EH (cell line): Measurements from ENCODE around the gene CTNNBL1.
"Not testable (repeated sequence)": the region's sequence is repeated elsewhere in the genome, so short reads cannot be mapped to it uniquely, and the experiment has no call there.

Experiments used
- DNase-seq: peaks from one replicate; pipeline ENCODE4 v3.0.0-alpha.2; 2015; ENCODE audit warnings: low read depth

CTNNBL1 gene

DNA sequence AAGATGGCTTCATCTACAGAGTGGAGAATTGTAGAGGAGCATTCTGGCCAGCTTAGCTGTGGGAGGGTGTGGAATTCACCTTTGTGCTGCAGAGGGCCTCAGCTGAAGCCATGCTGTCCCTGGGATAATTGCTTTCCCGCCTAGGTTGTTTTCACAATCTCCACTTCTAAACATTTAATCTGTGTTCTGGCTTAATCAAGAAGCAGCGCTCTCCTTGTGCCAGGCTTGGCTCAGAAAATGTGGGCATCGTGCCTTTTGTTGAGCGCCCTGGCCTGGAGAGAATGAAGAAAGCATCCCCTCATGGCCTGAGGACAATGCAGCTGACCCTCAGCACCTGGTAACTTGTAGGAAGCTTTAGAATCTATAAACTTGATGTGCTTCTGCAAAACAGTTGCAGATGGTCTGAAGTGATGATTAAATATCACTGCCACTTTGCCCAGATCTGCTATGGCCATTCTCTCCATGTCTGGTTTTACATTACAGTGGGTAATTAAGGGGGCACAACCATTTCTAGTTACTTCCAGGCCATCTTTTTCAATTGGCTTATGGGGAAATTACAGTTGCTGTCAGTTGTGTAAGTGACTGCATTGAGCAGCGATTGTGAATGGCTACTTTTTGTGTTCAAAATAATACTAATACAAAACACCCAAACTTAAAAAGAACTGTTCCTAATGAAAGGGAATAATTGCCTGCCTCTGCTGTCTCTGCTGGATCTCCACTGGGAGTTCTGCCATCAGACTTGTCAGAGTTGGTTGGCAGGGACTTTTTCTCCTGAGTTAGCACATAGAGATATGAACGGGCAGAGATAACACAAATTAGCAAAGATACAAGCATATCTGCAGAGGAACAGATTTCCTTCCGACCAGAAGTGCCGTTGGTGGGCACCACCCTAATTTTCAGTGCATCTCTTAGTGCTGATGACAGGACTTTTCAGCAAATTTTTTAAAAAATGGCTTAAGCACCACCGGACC lies 18.4 kb downstream of the CTNNBL1 start:
- DNase-seq, result no peak

DNA sequence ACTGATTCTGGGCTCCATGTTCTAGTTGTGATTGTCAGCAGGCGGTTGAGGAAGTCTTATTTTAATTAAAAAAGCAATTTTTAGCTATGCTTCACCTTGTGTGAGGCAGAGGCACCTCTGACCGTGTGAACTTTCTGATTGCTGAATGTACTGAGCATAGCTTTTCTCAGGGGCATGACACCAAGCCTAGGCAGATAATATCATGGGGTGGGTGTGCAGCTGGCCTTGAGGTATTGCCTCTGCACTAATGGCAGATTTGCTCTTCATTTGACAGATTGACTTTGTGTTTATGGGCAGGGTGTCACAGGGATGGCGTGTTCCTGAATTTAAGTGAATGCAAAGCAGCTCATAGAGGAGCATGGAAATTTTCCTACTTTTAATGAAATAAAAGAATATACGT lies 19.6 kb downstream of the CTNNBL1 start:
- DNase-seq, result no peak

DNA sequence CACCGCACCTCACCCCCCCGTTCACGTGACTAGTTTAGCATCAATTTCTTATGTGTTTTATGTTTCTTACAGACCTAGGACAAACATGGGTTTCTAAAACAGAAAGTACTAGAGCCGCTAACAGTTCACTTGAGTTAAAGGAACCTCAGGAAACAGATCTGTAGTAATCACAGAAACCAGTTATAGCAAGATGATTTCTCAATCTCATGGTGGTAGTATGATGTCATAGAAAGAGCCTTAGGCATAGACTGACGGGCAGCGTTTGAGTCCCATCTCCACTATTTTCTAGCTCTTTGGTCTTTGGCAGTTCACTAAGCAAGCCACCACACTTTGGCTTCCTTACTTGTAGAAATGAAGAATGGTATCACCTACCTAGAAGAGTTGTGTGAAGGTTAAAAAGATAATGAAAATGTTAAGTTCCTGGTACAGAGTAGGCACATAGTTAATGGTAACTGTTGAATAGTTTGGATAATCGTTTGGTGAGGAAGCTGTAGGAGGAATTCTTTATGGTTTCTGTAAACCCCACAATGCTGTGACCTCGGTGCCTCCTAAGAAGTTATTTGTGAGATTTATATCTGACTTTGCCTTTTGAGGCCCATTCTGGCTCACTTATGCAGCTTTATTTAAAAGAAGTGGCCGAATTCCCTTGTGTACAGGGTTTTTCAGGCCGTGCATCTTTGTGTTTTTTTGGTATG lies 21.3 kb downstream of the CTNNBL1 start:
- peak; percentile 74 for DNase-seq

DNA sequence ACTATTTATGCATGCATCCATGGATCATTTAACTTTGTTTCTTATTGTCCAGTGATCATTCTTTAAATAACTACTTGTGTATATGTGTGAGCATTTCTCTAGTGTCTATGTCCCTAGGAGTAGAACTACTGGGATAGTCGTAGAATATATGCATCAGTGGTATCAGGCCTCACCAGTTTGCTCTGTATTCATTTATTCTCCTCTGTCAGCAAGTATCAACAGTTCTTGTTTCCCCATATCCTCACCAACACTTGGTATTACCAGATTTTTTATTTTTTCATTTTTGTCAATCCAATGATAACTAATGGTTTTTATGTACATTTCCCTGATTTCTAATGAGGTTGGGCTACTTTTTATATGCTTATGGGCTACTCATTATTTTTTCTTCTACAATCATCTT lies 27.9 kb downstream of the CTNNBL1 start:
- DNase-seq, result no peak

DNA sequence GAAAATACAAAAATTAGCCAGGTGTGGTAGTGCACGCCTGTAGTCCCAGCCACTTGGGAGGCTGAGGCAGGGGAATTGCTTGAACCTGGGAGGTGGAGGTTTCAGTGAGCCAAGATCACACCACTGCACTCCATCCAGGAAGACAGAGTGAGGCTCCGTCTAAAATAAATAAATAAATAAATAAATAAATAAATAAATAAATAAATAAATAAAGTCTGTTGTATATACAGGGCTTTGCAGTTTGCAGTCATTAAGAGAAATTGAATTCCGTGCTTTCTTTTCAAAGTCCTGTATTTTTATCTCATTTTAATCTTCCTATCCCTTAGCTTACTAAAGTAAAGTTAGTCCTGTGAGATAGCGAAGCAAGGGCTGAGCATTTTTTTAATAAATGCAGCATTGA lies 28.5 kb downstream of the CTNNBL1 start:
- not testable (repeated sequence) for DNase-seq

DNA sequence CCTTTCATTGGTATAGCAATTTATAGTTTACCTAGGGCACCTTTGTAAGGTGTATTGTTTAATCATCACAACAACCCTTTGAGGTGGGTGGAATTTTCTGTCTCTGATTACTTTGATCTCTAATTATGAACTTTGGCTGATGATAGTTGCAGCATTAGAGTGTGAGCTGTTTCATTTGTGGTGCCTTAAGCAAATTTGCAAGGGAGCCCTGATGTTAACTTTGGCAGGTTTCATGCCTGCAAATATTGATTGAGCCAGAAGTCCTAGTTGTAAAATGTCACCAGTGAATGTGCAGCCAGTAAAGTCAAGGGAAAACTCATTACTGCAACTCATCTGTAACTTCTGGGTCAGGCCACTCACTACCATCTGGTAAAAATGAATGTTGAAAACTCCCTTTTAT lies 29.8 kb downstream of the CTNNBL1 start:
- DNase-seq, result no peak

DNA sequence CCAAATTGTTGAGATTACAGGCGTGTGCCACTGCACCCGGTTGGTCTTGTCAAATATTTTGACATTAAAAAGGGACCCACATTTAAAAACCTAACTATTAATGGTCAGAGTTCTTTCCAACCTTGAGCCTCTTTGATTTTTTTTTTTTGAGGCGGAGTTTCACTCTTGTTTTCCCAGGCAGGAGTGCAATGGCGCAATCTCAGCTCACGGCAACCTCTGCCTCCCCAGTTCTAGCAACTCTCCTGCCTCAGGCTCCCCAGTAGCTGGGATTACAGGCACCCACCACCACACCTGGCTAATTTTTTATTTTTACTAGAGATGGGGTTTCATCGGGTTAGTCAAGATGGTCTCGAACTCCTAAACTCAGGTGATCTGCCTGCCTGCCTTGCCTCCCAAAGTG lies 31.3 kb downstream of the CTNNBL1 start:
- DNase-seq, result no peak

DNA sequence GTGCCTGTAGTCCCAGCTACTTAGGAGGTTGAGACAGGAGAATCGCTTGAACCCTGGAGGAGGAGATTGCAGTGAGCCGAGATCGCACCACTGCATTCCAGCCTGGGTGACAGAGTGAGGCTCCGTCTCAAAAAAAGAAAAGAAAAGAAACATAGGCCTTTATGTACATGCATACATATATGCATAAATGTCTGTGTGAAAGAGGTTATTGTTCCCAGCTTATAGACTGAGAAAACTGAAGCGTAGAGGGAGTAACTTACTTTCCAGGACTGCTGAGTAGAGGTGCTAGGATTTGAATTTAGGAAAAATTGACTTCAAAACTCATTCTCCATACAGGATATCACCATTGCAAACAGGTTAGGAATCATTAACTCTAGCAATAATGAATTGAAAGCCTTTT lies 32.0 kb downstream of the CTNNBL1 start:
- no peak for DNase-seq

DNA sequence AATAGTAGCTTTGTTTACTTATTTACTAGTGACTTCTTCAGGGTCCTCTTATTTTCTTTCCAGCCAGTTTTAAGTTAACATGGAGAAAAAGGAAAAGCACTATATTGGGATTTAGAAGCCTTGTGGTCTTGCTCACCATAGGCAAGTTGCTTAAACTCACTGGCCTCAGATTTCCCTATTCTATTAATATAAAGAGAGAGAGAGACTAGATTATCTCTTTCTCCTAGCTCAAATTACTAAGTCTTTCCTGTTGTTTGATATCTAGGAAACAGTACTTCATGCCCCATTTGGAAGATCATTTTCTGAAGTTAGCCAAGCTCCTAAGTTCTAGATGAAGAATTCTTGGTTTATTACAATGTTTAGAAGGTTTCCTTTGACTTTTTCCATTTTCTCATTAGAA lies 32.5 kb downstream of the CTNNBL1 start:
- DNase-seq, result no peak

DNA sequence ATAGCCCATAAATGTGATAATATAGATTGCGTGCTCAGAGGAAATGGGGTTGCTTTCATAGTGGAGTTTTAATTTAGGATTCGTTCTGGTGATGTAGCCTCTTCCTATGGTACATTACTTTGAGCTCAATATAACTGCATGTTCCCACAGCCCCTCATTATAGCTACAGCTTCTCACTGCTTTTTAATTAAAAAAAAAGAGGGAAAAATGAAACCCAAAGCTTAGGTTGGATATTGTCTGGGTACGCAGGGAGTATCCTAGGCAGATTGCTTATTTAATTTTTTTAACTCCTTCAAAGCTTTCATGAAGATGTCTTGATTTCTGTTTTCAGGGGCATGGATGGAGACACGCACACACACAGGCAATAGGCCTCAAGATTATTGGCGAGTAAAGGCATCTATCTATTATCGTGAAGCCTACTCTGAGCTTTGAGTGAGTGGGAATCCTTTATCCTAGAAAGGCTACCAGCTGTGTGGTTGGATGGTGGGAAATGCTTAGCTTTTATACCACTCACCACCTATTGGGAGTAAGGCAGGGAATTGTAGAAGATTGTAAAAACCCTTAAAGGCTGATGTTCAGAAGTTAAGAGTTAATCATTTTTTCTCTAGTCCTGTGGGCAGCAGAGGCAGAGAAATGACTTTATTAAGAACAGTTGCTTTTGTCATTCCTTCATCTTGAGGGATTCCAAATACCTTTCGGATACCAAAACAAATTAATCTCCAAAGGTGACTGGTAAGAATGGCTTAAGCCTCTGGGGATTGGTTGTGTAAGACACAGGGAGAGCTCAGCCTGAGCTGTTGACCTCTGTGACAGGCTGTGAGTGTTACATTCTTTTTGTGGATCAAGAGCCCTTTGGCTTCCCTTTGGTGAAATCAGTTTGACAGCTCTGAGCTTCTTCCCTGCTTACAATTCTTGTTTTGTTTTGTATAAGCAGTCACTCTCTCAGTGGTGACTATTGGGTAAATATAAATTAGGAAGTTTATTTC lies 33.4 kb downstream of the CTNNBL1 start:
- DNase-seq, result peak; percentile 44

DNA sequence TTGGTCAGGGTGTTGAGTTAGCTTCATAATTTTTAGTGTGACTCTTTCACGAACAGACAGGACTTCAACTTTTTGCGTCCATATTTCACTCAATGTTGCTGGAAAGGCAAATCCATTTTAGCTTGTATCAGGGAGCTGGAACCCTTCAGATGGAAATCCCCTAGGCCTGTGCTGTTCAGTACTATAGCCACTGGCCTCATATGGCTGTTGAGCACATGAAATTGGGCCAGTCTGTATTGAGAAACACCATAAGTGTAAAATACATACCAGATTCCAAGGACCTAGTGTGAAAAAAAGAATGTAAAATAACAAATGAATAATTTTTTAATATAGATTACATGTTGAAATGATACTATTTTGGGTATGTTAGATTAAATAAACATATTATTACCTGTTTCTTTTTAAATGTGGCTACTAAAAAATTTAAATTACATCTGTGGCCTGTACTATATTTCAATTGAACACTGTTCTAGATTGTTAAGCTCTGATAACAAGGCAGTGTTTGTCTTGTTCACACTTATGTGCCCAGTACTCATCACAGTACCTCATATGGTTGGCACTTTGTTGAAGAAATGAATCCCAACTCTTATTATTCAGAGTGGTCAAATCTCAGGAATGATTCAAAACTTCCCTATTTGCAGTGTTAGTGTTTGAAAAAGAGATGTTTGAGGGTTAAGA lies 34.3 kb downstream of the CTNNBL1 start:
- no peak for DNase-seq

DNA sequence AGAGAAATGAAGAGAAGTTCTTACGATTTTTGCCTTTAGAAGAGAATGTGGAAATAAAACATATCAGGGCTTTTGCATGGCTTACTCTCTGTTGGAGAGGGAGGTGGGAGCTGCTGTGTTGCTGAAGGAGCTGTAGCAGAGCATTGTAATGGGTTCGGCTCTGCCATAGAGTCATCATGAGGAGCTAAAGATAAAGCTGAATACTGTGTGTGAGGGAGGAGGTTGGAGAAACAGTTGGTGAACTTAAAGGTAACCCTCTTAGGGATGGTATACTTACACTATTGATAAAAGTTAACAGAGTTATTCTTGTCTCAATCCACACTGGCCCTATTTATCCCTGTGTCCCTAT lies 34.8 kb downstream of the CTNNBL1 start:
- DNase-seq, result no peak

DNA sequence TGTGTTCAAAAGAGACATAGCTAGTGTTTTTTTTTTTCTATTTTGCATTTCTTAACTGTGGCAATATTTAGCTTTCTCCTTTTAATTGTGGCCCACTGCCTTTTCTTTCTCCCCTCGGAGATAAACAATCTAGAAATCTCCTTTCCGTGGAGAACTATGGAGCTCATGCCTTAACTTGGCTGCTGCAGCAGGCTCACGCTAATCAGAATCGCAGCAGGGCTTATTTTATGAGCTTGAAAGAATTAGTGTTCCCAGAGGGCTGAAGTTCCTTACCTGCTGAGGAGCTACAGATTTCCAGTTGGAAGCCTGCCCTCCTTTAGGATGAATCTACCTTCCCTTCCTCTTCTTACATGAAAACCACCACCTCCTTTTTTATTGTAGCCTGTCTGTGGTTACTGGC lies 35.6 kb downstream of the CTNNBL1 start:
- no peak for DNase-seq

DNA sequence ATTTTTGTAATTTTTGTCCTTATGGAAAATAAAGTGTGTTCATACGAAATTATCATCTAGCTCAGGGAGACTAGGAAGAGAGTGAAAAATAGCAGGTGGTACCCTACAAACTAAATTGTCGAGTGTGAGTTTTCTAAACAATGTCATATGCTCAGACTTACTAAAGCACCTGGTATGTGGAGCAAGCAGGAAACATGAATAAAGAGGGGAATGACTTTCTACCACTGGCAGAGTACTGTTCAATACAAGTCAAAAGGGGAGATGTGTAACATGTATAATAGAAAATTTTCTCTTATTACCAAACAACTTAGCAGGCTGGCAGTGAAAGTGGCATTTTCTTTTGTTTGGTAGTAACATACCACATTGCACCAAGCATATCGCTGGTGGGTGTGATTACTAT lies 36.1 kb downstream of the CTNNBL1 start:
- DNase-seq, result peak; percentile 23

DNA sequence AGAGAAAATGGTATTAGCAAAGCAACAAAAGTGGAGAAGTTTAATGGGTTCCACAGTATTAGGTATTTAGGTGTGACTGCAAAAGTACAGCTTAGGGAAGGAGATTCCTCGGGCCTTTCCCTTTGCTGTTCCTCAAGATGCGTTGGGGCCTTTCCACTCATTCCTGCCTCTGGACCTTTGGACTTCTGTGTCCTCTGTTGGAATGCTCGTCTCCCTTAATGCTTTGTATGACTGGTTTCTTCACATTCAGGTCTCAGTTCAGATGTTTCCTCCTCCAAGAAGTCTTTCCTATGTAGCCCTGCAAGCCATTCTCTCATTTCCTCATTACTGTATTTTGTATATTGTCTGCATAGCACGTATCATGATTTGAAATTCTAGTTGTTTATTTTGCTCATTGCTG lies 39.6 kb downstream of the CTNNBL1 start:
- DNase-seq, result no peak

DNA sequence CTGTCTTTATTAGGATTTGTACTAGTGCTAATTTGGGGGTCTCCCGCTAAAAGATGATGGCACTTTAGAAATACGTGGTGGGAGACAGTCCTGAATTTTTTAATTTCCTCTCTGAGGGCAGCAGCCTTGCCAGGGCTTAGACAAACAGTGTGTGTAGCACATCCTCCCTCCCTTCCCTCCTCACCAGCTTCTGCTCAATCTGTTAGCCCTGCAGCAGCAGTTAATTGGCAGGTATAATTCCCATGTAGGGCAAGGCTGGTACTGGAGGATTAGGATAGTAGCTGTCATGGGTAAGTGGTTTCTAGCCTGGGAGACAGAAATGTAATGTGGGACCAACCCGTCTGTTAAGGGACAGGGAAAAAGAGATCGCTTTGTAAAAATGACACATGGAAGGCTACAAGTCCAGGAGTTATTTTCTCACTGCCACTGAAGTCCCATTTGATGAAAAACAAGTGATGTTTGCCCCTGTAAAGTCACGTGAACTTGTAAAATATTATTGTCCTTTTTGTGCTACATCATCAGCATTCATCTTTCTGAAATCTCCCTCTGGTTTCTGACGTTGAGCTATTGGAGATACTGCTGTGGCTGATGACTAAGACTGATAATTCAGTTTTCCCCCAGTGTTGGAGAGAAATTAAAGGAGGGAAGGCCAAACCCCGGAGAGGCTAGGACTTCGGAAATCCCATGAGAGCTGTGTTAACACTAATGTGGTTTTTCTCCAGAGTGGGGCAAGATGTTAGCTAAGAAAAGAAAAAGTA lies 40.6 kb downstream of the CTNNBL1 start:
- no peak for DNase-seq

DNA sequence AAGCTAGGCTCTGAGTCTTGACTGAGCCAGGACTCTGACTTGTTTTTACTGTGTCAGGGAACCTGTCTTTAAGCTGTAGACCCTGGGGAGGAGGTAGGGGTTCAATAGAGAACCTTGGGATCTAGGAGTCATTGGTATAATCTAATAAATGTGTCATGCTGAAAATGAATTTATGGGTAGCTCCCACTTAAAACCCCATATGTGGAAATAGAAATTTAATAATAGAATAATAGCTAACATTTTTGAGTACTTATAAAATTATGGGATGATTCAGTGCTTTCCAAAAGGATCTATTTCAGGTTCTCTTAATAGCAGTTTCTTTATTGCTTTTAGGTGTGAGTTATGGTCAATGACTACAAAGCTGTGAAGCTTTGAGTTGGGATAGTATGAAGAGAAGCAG lies 41.7 kb downstream of the CTNNBL1 start:
- DNase-seq, result no peak

DNA sequence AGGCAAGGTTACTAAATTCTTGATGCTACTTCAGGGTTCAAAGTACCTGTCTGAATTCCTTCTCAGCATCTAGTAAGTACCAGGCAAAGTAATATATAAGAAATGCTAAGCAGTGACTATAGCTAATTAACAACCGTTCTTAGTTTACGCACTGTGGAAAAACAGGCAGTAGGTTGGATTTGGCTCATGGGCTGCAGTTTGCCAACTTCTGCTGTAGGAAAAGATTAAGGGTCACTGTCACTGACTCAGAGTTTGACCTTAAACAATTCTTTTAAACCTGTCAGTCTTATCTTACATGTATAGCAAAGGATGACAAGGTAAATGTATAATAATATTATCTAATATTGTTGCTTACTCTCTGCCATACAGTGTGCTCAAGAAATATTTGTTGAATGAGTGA lies 42.3 kb downstream of the CTNNBL1 start:
- DNase-seq, result no peak

DNA sequence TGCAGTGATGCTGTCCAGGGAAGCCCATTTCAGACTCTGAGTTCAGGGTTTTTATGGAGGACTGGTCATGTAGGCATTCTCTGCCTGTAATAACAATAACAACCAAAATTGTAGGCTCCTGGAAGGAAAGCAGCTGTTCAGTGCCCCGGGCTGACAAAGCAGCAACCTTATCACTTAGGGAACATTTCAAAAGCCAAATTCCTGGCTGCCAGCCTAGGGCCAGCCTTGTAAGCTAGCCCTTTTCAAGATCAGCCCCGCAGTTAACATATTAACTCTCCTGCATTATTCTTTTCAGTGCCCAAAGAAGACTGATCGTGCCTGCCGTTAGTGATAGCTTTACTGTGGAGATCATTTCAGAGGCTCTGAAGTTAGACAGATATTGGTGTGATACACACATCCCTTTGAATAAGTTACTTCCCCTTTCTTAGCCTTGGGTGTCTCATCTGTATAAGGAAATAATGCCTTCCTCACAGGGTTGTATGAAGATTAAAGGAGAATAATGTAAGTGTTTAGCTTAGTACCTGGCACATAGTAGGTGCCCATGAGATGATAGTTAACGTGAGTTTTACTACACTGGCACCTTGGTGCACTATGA lies 44.1 kb downstream of the CTNNBL1 start:
- no peak for DNase-seq

DNA sequence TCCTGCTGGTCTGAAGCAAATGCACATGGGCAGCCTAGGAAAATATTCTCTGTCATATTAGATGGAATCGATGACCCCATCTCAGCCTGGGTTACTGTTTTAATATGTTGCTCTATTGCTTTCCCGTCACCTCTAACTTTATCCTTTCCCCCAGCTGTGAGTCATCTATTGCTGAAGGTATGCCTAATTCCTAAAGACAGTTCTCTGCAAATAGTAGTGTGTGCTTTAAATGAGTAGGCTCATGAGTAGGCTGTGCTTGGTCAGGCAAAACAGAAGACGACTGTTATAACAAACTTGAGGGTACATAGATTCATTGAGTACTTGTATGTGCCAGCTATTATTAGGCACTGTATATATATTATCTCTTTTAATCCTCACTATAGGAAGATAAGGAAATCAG lies 47.2 kb downstream of the CTNNBL1 start:
- peak; percentile 66 for DNase-seq

DNA sequence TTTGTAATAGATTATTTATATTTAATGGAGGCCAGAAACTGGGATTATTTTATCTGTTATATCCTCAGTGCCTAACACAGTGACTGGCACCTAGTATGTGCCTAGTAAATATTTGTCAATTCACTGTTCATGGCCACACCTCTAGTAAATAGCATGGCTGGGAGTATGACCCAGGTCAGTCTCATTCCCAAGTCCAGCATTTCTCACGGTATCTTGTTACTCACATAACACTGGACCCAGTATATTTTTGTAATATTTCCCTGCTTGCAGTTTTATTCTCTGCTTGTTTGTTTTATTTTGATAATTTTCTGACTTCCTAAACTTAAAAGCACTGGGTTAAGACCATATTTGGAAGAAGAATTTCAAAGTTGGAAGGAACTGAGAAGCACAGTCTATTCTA lies 47.7 kb downstream of the CTNNBL1 start:
- peak; percentile 76 for DNase-seq
